ENCODE data around the gene S100A10.

Gene S100A10

DNA sequence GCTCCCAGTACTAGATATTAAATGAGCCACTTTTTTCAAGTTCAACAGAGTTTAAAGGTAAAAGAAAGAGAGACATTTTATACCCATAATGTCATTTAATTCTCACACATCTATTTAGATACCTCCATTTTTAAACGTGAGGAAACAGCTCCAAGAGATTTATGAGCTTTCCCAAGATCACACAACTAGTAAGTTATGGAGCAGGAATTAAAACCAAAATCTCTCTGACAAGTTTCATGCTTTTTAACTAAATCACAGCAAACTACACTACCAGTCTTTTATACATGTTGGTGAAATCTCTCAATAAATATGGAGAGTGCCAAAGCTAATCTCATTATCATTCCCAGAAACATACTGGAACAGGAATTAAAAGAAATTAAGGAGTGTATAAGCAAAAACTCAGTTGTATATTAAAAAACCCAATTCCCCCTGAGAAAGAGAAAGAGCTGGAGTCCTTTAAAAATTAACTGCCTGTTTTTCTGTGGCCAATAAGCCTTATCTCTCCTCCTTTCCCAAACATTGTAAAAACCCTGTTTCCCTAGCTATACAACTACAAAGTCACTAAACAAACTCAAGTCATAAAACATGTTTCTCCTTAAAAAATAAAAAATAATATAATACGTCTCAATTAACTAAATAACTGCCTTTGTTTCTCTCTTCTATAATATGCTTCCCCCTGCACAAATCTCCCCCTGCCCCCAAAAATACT, 57.6 kb downstream of the S100A10 start:
- no peak for DNase-seq (ENCODE audit: low spot score)

DNA sequence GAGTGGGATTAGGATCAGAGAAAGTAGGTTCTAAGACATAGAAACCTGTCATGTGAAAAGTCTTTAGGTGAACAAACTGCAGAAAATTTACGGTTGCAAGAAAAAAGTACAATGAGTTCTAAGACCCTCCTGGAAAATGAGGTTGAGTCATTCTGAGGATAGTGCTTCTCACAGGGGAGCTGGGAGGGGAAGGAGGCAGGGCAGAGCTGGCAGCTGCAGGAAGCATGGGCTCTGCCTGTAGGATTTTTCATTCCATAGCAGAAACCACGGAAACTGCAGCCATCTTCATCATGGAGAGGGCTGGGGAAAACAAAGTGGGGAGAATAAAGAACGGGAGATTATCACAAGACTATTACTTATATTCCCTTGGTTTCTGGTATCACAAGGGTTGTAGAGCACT, 58.5 kb downstream of the S100A10 start:
- DNase-seq (ENCODE audit: low spot score): no peak

- peak; percentile 65 for DNase-seq (ENCODE audit: low spot score)
These were observed 59.6 kb downstream of the S100A10 start for GRCh38 chr1:151934048-151934493.

All from CD4-positive, alpha-beta T cell treated with Interleukin-6 at 100 ng/mL for 8 hours (primary cell).